K562 (cell line): ENCODE results near the gene SUFU. TPM values are rescaled to one million over a fixed set of nuclear protein-coding genes. Genes with fewer than 3 reads are reported as not detected.

Experiments used
- FOXK2 ChIP-seq, 2 experiments: fragments of 450-650 bp; IDR thresholded peaks in 1 of 2; conservative IDR thresholded peaks in 1 of 2; 2 replicates each; pipeline ENCODE4 v1.6.1; 2016; ENCODE audit warnings: low read depth in 2 of 2, mild to moderate bottlenecking in 1 of 2
- HCFC1 ChIP-seq: IDR thresholded peaks from 2 replicates; pipeline ENCODE4 v1.6.1; 2012; ENCODE audit warnings: low read depth, low read length, improper control_type of control experiment
- KLF16 ChIP-seq: IDR thresholded peaks from 2 replicates; pipeline ENCODE4 v1.6.1; 2016; ENCODE audit warnings: antibody characterized with exemption
- NRF1 ChIP-seq, 2 experiments: fragments of 450-650 bp; IDR thresholded peaks in 1 of 2; conservative IDR thresholded peaks in 1 of 2; 2 replicates each; pipeline ENCODE4 v1.6.1; 2014; ENCODE audit warnings: mild to moderate bottlenecking in 2 of 2
- PHF8 ChIP-seq: fragments of 200-600 bp; sonication (generic); IDR thresholded peaks from 2 replicates; pipeline ENCODE4 v1.6.1; 2012; ENCODE audit warnings: mixed run types, mild to moderate bottlenecking, inconsistent platforms, low read length, moderate library complexity, borderline replicate concordance
- RAD21 ChIP-seq, 2 experiments: fragments of 250-450 bp in 1 of 2; fragments of 450-650 bp in 1 of 2; sonication (Bioruptor Pico) in 1 of 2; formaldehyde crosslinking in 1 of 2; IDR thresholded peaks in 1 of 2; conservative IDR thresholded peaks in 1 of 2; 2 replicates each; pipeline versions ENCODE4 v1.4.0 to v1.8.0; 2020 to 2022; ENCODE audit warnings: mild to moderate bottlenecking in 2 of 2, moderate library complexity in 1 of 2
- RB1 ChIP-seq: fragments of 450-650 bp; IDR thresholded peaks from 2 replicates; pipeline ENCODE4 v1.6.1; 2017; ENCODE audit warnings: low read depth, mild to moderate bottlenecking
- SMC3 ChIP-seq: conservative IDR thresholded peaks from 2 replicates; pipeline ENCODE4 v1.6.1; 2011; ENCODE audit warnings: low read depth, low read length, improper control_type of control experiment; ENCODE audit not compliant: insufficient read depth
- SNIP1 ChIP-seq: fragments of 450-650 bp; IDR thresholded peaks from 2 replicates; pipeline ENCODE4 v1.7.1; 2017; ENCODE audit warnings: low read depth, mild to moderate bottlenecking
- ZNF316 ChIP-seq: fragments of 450-650 bp; IDR thresholded peaks from 2 replicates; pipeline ENCODE4 v1.6.1; 2016
- polyA plus RNA-seq, 8 experiments: library from polyadenylated mRNA; depleted of rRNA in 4 of 8; stranded (reverse) in 5 of 8; unstranded in 3 of 8; fragments of >200 nt; fragmentation: Nextera tagmentation in 2 of 8; fragmentation: Illumina TruSeq in 1 of 8; extraction: Ambion mirVana in 2 of 8; extraction: Trizol in 1 of 8; gene quantifications; 2 replicates each; pipeline versions ENCODE4 v1.2.1 to v1.2.3, GENCODE V29; 2011 to 2014; ENCODE audit warnings: inconsistent platforms in 1 of 8, missing spikeins in 1 of 8
- total RNA-seq, 7 experiments: library from RNA; depleted of rRNA in 6 of 7; stranded (reverse); fragments of >200 nt in 6 of 7; fragmentation: Illumina TruSeq in 2 of 7; extraction: Trizol in 2 of 7; gene quantifications; 2 replicates each; pipeline versions ENCODE4 v1.2.1 to v1.2.3, GENCODE V29; 2011 to 2021; ENCODE audit warnings: low replicate concordance in 1 of 7
- TF ChIP-seq, protein P1 (sequence below): fragments of 450-650 bp; formaldehyde crosslinking; IDR thresholded peaks from 2 replicates; pipeline ENCODE4 v1.4.0; 2020; ENCODE audit warnings: mild to moderate bottlenecking, mixed read lengths
- TF ChIP-seq, protein P2 (sequence below): fragments of 250-450 bp; sonication (Bioruptor Pico); IDR thresholded peaks from 2 replicates; pipeline ENCODE4 v1.8.0; 2022; ENCODE audit warnings: inconsistent platforms
- TF ChIP-seq, protein P3 (sequence below): fragments of 450-650 bp; IDR thresholded peaks from 2 replicates; pipeline ENCODE4 v1.6.1; 2014; ENCODE audit warnings: low read depth, mild to moderate bottlenecking, moderate library complexity, borderline replicate concordance
- TF ChIP-seq, protein P4 (sequence below): fragments of 250-450 bp; sonication (Bioruptor Pico); IDR thresholded peaks from 2 replicates; pipeline ENCODE4 v1.4.0; 2020; ENCODE audit warnings: mild to moderate bottlenecking
- TF ChIP-seq, protein P5 (sequence below): fragments of 200-800 bp; sonication (Bioruptor generic); IDR thresholded peaks from 2 replicates; pipeline ENCODE4 v1.6.1; 2017; ENCODE audit warnings: missing genetic modification characterization, missing compliant biosample characterization

Gene SUFU
- total and polyA plus RNA-seq, 9 of the 15 experiments (the other 6 are each of a cell fraction or from before 2014, with no cell fraction given): 0.59 to 6.3 (median 0.82) TPM

DNA sequence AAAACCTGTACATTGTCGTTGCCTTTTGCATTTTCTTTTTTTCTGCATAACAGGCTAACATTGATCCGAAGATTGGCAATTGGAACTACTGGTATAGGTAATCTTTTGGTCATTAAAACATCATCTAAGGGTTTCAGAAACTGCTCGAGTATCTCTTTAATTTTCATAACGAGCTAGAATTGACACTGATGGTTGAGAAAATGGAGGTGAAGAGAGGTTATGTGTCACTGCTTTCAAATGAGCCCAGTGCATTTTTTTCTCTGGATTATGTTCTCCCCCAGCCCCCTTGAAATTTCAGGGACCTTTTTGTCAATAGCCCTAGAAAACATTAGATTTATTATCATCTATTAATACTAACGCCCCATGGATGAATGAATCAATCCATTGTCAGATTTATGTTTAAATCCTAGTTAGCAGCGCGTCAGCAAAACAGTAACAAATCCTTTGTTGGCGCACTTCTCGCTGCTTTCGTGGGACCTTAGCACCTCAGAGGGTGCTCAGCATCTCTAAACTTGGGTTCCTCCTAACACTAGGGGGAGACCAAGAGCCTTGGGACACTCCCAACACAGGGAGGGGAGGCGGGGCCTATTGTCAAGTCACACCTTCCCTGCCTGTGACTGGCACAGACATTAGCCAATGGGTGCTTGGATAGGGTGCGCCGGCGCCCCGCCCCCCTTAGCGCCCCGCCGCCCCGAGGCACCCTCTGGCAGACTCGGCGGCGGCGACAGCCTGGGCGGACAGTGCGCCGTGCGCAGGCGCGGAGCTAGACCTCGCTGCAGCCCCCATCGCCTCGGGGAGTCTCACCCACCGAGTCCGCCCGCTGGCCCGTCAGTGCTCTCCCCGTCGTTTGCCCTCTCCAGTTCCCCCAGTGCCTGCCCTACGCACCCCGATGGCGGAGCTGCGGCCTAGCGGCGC, at the start of gene SUFU (continued):
- TF ChIP-seq ZNF316 (peak; percentile 30; the same call in 1 of the 2 replicates), KLF16 (peak; percentile 16; the same call in 1 of the 2 replicates), NRF1 (conservative IDR thresholded peaks at IDR 0.05 in 1 of 2, IDR thresholded peaks at IDR 0.05 in 1 of 2) (peak; percentile 93 to 94), RB1 (peak; percentile 56; the same call in 1 of the 2 replicates), PHF8 (peak; percentile 65; the same call in 1 of the 2 replicates), HCFC1 (peak; percentile 47), SMC3 (peak; percentile 53; the same call in 1 of the 2 replicates), FOXK2 (conservative IDR thresholded peaks at IDR 0.05 in 1 of 2, IDR thresholded peaks at IDR 0.05 in 1 of 2; ENCODE audit: low read depth in 2 of 2) (peak; percentile 56 to 57; a peak in 2 of 4 replicates), RAD21 (CRISPR knock-in tag; conservative IDR thresholded peaks at IDR 0.05 in 1 of 2, IDR thresholded peaks at IDR 0.05 in 1 of 2) (peak; percentile 52 to 74), SNIP1 (no peak)
- TF ChIP-seq, protein P1, sequence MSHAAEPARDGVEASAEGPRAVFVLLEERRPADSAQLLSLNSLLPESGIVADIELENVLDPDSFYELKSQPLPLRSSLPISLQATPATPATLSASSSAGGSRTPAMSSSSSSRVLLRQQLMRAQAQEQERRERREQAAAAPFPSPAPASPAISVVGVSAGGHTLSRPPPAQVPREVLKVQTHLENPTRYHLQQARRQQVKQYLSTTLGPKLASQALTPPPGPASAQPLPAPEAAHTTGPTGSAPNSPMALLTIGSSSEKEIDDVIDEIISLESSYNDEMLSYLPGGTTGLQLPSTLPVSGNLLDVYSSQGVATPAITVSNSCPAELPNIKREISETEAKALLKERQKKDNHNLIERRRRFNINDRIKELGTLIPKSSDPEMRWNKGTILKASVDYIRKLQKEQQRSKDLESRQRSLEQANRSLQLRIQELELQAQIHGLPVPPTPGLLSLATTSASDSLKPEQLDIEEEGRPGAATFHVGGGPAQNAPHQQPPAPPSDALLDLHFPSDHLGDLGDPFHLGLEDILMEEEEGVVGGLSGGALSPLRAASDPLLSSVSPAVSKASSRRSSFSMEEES (CRISPR knock-in tag): no peak
- TF ChIP-seq, protein P2, sequence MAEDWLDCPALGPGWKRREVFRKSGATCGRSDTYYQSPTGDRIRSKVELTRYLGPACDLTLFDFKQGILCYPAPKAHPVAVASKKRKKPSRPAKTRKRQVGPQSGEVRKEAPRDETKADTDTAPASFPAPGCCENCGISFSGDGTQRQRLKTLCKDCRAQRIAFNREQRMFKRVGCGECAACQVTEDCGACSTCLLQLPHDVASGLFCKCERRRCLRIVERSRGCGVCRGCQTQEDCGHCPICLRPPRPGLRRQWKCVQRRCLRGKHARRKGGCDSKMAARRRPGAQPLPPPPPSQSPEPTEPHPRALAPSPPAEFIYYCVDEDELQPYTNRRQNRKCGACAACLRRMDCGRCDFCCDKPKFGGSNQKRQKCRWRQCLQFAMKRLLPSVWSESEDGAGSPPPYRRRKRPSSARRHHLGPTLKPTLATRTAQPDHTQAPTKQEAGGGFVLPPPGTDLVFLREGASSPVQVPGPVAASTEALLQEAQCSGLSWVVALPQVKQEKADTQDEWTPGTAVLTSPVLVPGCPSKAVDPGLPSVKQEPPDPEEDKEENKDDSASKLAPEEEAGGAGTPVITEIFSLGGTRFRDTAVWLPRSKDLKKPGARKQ: 0 out of 2 replicates have a peak, but pooled peaks have one; percentile 24
- TF ChIP-seq, protein P3, sequence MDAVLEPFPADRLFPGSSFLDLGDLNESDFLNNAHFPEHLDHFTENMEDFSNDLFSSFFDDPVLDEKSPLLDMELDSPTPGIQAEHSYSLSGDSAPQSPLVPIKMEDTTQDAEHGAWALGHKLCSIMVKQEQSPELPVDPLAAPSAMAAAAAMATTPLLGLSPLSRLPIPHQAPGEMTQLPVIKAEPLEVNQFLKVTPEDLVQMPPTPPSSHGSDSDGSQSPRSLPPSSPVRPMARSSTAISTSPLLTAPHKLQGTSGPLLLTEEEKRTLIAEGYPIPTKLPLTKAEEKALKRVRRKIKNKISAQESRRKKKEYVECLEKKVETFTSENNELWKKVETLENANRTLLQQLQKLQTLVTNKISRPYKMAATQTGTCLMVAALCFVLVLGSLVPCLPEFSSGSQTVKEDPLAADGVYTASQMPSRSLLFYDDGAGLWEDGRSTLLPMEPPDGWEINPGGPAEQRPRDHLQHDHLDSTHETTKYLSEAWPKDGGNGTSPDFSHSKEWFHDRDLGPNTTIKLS: no peak
- TF ChIP-seq, protein P4, sequence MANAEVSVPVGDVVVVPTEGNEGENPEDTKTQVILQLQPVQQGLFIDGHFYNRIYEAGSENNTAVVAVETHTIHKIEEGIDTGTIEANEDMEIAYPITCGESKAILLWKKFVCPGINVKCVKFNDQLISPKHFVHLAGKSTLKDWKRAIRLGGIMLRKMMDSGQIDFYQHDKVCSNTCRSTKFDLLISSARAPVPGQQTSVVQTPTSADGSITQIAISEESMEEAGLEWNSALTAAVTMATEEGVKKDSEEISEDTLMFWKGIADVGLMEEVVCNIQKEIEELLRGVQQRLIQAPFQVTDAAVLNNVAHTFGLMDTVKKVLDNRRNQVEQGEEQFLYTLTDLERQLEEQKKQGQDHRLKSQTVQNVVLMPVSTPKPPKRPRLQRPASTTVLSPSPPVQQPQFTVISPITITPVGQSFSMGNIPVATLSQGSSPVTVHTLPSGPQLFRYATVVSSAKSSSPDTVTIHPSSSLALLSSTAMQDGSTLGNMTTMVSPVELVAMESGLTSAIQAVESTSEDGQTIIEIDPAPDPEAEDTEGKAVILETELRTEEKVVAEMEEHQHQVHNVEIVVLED (CRISPR knock-in tag): peak; percentile 15; the same call in 1 of the 2 replicates
- TF ChIP-seq, protein P5, sequence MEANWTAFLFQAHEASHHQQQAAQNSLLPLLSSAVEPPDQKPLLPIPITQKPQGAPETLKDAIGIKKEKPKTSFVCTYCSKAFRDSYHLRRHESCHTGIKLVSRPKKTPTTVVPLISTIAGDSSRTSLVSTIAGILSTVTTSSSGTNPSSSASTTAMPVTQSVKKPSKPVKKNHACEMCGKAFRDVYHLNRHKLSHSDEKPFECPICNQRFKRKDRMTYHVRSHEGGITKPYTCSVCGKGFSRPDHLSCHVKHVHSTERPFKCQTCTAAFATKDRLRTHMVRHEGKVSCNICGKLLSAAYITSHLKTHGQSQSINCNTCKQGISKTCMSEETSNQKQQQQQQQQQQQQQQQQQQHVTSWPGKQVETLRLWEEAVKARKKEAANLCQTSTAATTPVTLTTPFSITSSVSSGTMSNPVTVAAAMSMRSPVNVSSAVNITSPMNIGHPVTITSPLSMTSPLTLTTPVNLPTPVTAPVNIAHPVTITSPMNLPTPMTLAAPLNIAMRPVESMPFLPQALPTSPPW (CRISPR knock-in tag): peak; percentile 70
